Activated T-cell treated with anti-CD3 and anti-CD28 coated beads for 48 hours (primary cell): ENCODE data around the gene SAMD5.
"Not testable (repeated sequence)": the region's sequence is repeated elsewhere in the genome, so short reads cannot be mapped to it uniquely, and the experiment has no call there.

Source experiments
- DNase-seq: peaks from one replicate; pipeline ENCODE4 v3.0.0-alpha.2; 2020; ENCODE audit warnings: low read depth

Gene SAMD5

GRCh38 chr6:147528511-147529145 lies 20.1 kb downstream of the SAMD5 start:
- no peak for DNase-seq

DNA sequence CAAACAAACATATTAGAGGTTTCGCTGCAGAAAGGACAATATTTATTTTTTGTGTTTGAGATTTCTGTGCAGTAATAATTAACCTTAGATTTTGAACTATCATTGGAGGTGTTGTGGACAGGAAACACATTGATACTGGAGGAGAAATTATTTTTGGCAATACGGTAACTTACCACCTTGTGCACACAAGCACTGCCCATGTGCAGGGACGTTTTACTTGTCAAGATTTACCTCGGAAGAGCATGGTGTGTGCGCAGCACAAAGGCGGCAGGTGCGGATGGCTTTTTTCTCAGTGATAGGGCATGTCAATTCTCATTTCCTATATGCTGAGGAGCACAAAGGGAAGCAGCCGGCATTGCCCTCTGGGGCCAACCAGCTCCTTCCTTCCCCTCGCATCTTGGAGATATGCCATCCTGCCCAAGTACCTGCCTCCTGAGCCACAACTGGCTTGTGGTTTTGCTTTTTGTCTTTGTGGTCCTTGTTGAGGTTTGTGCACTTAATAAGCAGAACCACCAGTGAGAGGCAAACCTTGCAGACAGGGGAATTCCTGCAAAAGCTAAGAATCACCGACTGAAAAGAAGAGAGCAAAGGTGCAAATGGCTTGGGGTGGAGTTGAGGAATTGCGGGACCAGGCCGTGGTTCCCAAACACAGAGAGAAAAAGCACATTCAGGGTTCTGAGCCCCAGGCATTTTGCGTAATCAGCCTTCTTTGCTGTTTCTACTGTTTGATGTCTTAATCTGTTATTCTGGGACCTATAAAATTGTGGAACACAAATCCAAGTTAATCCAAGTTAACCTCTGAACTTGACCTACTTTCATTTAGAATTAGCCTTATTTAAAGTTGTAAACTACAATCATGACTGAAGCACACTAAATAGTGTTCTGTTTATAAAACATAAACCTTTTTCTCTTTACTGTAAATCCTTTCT lies 21.9 kb downstream of the SAMD5 start:
- no peak for DNase-seq

- no peak for DNase-seq
These were observed 22.8 kb downstream of the SAMD5 start for GRCh38 chr6:147531321-147531720.

- no peak for DNase-seq
These were observed 25.8 kb downstream of the SAMD5 start for GRCh38 chr6:147534116-147534860.

DNA sequence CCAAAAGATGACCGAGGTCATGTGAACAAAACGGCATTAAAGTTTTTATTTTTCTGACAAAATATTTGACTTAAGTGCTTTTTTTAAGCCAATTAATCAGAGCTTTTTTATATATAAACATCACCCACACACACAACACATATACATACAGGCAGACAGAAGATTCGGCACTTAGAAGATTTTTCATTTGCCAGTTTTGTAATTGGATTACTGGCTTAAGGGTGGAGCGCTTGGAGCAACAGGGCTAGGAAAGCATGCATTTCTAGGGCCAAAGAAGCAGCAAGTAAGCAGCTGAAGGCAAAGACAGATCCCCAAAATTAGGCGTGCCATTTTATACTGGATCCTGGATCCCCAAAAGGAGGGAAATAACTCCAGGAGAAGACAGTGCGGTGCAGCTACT lies 30.3 kb downstream of the SAMD5 start:
- DNase-seq = no peak

DNA sequence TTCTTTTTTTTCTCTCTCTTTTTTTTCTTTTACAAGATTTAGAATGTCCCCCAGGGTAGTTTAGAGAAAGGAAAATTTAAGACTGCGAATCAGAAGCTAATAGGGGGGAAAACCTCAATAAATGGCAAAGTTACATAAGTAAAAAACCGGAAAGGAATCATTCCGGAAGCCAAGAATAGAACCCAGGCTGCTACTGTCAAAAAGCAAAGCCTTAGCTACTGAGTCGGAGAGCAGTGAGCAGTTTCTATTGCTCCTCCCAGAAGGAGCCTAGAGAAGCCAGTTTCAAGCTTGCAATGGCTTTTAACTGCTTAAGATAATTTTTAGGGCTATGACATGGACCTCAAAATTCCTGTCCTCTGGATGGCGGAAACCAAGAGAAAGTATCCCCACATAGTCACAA lies 31.6 kb downstream of the SAMD5 start:
- DNase-seq = no peak

GRCh38 chr6:147542436-147542835 lies 33.9 kb downstream of the SAMD5 start:
- DNase-seq = not testable (repeated sequence)

GRCh38 chr6:147544420-147544819 lies 35.9 kb downstream of the SAMD5 start:
- no peak for DNase-seq

DNA sequence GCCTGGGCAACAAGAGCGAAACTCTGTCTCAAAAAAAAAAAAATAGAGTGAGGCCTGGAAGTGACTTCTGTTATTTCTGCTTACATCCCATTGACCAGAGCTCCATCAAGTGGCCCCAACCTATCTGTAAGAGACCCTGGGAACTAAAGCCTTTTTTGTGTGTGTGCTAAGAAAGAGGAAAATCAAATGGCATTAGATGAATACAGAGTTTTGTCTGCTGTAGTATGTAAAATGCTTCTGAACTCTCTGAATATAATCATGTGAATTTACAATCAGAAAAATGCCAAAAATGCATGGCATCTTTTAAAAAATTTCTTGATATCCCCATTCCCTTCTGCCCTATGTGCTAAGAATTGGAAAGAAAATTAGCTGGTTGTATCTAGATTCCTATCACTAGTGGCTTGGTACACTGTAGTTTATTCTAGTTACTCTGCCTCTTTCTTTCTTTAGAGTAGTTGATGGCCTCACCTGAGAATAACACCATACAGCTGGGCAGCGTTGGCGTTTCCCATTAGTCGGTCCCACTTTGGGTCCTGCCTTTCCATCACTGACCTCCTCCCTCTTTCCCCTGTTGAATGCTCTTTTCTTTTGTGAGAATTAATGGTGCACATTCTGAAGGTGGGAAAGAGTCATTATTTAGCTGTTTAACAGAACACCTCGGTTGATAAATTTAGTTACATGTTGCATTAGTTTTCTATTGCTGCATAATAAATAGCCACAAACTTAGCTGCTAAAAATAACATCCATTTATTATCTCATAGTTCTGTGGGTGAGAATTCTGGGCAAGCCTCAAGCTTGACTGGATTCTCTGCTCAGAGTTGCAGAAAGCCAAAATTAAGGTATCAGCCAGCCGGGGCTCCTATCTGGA lies 38.2 kb downstream of the SAMD5 start:
- DNase-seq = no peak

- DNase-seq = no peak
These were observed 38.9 kb downstream of the SAMD5 start for GRCh38 chr6:147547369-147547902.

GRCh38 chr6:147548921-147549475 lies 40.5 kb downstream of the SAMD5 start:
- no peak for DNase-seq

- DNase-seq = no peak
These were observed 41.0 kb downstream of the SAMD5 start for GRCh38 chr6:147549531-147549930.

- DNase-seq = no peak
These were observed 43.5 kb downstream of the SAMD5 start for GRCh38 chr6:147551976-147552375.

GRCh38 chr6:147553099-147553498 lies 44.6 kb downstream of the SAMD5 start:
- DNase-seq = no peak

DNA sequence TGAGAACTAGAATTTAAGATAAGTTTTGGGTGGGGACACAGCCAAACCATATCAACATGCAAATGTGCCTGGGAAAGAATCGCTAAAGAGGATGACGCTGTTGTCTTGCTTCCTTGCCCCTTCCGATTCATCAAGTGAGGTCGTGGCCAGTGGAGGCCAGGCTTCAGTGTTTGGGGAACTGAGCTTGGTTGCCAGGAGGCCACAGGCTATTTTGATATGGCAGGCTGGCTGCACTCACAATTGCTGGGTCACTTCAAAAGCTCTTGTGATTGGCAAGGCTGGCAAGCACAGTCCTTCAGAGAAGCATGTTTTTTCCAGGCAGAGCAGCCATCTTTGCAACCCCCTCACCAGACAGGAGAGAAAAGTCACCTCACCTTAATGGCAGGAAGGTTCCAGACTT lies 45.8 kb downstream of the SAMD5 start:
- DNase-seq = no peak

GRCh38 chr6:147559006-147559405 lies 50.5 kb downstream of the SAMD5 start:
- no peak for DNase-seq

DNA sequence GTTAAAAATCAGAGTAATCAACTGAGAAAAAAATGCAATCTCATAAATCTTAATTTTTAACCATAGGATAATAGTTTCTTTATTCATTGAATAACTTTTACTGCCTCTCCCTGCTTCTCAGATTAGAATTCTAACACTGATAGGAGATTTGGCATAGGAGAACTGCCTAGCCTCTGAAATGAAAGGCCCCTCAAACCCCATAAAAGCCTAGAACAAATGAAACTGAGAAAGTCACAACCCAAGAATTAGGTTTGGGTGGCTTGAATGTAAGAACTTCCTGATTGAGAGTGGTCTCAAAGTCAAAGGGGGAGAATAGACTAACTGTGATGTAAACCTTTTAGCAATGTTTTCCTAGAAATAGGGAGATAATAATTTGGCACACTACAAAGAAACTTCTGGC lies 52.2 kb downstream of the SAMD5 start:
- DNase-seq = no peak

GRCh38 chr6:147561726-147562125 lies 53.2 kb downstream of the SAMD5 start:
- DNase-seq = no peak

DNA sequence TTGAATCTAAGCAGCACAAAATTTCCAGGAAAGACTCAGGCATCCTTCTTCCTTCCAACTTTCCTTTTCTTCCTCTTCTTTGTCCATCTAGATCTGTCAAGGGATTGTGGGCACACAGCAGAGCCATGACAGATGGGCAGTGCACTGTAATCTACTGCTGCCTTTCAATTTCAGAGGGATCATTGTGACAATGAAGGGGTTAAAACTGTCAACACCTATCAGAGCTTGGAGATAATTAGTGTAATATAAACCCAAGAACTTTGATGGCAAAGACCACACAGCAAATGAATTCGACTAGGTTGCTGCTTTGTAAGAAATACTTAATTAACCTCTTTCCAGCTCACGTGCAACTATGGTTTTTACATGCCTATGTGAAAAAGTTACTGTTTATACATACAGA lies 55.0 kb downstream of the SAMD5 start:
- DNase-seq = no peak

DNA sequence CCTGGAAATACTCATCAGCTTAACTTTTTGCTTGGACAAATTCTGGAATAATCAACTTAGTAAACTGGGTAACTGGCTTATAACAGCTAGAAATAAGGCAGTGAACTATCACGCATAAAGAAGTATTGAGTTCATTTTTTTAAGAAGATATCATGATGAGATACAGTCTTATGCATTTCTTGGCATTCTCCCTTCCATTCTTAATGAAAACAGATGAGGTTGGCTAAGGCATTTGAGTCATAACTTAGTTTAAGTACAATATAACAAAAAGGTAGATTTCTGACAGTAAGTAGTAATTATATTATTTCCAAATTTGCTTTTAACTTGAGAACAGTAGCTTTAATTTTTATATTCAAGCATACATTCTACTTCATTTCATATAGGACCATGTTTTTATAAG lies 56.1 kb downstream of the SAMD5 start:
- no peak for DNase-seq

- no peak for DNase-seq
These were observed 57.9 kb downstream of the SAMD5 start for GRCh38 chr6:147566244-147566898.
